ENCODE measurements around the gene PREB. TPM values are rescaled to one million over a fixed set of nuclear protein-coding genes. Genes with fewer than 3 reads are reported as not detected.
A peak's percentile ranks its signal among the peaks of the same experiment; 100 is the strongest.

The PREB gene
- total RNA-seq, 1 donor from 2014 or later: 66.0 TPM

DNA sequence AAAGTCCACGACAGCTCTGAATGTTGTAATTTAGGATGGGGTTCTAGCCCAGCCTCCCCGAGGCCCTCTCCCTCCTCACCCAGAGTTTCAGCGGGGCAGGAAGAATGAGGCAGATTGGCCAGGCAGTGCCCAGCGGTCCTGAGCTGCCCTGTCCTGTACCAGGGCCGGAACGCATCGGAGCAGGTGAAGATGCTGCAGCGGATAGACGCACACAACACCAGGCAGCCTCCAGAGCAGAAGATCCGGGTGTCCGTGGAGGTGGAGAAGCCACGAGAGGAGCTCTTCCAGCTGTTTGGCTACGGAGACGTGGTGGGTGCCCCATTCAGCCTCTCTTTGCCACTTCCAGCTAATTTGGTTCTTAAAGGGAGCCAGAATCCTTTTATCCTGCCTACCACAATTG lies 37.1 kb downstream of the PREB start:
- Histone ChIP-seq H3K27me3 (ENCODE audit: control insufficient read depth, insufficient read depth, low read length) (no peaks in the 10 kb centered on the region), H3K36me3 (ENCODE audit: control insufficient read depth, insufficient read depth, low read length) (no peaks in the 10 kb centered on the region), H3K4me3 (ENCODE audit: low read depth, low read length) (no peak overlapping the region)
- TF ChIP-seq, protein P1, sequence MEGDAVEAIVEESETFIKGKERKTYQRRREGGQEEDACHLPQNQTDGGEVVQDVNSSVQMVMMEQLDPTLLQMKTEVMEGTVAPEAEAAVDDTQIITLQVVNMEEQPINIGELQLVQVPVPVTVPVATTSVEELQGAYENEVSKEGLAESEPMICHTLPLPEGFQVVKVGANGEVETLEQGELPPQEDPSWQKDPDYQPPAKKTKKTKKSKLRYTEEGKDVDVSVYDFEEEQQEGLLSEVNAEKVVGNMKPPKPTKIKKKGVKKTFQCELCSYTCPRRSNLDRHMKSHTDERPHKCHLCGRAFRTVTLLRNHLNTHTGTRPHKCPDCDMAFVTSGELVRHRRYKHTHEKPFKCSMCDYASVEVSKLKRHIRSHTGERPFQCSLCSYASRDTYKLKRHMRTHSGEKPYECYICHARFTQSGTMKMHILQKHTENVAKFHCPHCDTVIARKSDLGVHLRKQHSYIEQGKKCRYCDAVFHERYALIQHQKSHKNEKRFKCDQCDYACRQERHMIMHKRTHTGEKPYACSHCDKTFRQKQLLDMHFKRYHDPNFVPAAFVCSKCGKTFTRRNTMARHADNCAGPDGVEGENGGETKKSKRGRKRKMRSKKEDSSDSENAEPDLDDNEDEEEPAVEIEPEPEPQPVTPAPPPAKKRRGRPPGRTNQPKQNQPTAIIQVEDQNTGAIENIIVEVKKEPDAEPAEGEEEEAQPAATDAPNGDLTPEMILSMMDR (IDR thresholded peaks at IDR 0.05; ENCODE audit: insufficient read depth, low read length, poor library complexity, severe bottlenecking): no peak
- DNase-seq (ENCODE audit: low read depth): no peak

GRCh38 chr2:27096748-27097297 lies 37.6 kb downstream of the PREB start:
- Histone ChIP-seq H3K27me3 (ENCODE audit: control insufficient read depth, insufficient read depth, low read length) (no peaks in the 10 kb centered on the region), H3K36me3 (ENCODE audit: control insufficient read depth, insufficient read depth, low read length) (no peaks in the 10 kb centered on the region), H3K4me3 (ENCODE audit: low read depth, low read length) (no peak overlapping the region)
- DNase-seq (ENCODE audit: low read depth): no peak
- TF ChIP-seq, protein P1 (IDR thresholded peaks at IDR 0.05; ENCODE audit: insufficient read depth, low read length, poor library complexity, severe bottlenecking): no peak

DNA sequence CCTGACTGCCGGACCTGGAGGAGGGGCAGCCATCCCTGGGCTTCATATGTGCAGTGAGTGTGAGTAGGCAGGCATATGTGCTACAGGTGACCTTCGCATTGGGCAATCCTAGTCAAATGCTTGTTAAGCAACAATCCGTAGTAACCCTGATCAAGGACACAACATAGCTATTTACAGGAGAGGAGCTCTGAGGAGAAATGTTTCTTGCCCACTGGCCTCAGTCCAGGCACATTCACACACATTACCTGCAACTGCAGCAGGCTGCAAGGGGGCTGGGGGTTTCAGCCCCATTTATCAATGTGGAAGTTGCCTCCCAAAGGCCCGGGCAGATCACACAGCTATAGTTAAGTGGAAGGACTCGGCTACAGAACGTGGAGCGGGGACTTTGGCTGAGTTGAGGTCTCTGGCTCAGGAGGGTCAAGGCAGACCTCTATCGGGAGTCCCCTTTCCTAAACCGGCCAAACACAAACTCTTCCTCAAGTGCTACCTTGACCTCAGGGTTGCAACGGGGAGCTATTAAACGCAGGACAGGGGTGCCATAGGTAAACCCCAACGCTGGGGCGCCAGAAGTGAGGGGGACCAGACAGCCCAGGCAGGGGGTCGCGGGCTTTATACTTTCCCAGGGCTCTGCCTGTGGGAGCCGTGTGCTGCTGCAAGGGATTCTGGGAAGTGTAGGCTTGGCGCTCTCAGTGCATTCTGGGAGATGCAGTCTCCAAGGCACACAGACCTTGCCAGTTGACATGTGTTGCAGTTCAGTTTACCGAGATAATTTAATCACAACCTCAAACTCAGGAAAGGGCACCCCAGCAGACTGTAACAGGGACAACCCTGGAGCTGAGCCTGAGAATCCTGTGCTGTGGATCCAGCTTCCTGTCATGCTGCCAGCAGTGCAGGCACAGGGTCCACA lies 38.4 kb downstream of the PREB start:
- no peak for DNase-seq (ENCODE audit: low read depth)
- H3K36me3 ChIP-seq (ENCODE audit: control insufficient read depth, insufficient read depth, low read length): no peaks in the 10 kb centered on the region
- TF ChIP-seq, protein P1 (IDR thresholded peaks at IDR 0.05; ENCODE audit: insufficient read depth, low read length, poor library complexity, severe bottlenecking): no peak
- no peaks in the 10 kb centered on the region for H3K27me3 ChIP-seq (ENCODE audit: control insufficient read depth, insufficient read depth, low read length)
- H3K4me3 ChIP-seq (ENCODE audit: low read depth, low read length): peak overlapping the region; percentile 16

GRCh38 chr2:27095427-27095744 lies 39.0 kb downstream of the PREB start:
- TF ChIP-seq, protein P1 (IDR thresholded peaks at IDR 0.05; ENCODE audit: insufficient read depth, low read length, poor library complexity, severe bottlenecking): no peak
- DNase-seq (ENCODE audit: low read depth): no peak
- Histone ChIP-seq H3K4me3 (ENCODE audit: low read depth, low read length) (no peak overlapping the region), H3K36me3 (ENCODE audit: control insufficient read depth, insufficient read depth, low read length) (no peaks in the 10 kb centered on the region), H3K27me3 (ENCODE audit: control insufficient read depth, insufficient read depth, low read length) (no peaks in the 10 kb centered on the region)

DNA sequence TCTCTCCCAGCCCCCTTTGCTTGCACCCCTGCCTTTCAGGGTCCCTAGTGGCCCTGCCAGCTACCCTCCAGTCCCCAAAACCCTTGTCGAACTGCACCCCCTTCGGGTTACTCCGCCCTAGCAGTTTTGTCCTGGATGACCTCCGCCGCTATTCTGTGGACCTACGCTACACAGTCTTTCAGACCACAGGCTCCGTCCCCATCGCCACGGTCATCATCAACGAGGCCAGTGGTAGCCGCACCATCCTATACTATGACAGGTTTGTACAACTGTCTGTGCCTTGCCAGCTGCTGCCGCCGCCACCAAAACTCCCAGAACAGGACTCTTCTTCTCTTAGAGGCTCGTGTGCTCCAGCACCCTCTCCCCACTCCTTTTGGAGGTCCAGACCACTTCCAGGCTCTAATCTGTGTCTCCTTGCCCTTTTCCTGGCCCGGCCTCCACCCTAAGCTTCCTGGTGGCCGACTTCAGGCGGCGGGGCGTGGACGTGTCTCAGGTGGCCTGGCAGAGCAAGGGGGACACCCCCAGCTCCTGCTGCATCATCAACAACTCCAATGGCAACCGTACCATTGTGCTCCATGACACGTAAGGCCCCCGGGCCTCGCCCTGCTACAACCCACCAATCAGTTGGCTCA lies 40.0 kb downstream of the PREB start:
- no peaks in the 10 kb centered on the region for H3K27me3 ChIP-seq (ENCODE audit: control insufficient read depth, insufficient read depth, low read length)
- no peaks in the 10 kb centered on the region for H3K36me3 ChIP-seq (ENCODE audit: control insufficient read depth, insufficient read depth, low read length)
- TF ChIP-seq, protein P1 (IDR thresholded peaks at IDR 0.05; ENCODE audit: insufficient read depth, low read length, poor library complexity, severe bottlenecking): no peak
- no peak for DNase-seq (ENCODE audit: low read depth)
- no peak overlapping the region for H3K4me3 ChIP-seq (ENCODE audit: low read depth, low read length)

All from kidney epithelial cell (primary cell).